Astrocyte (in vitro differentiated cells and primary cell): ENCODE data around the gene LRP1B.

Experiments used
- EZH2 ChIP-seq: IDR thresholded peaks from 2 replicates; pipeline ENCODE4 v1.6.1; 2012; ENCODE audit warnings: mild to moderate bottlenecking, low read length, inconsistent platforms; ENCODE audit not compliant: insufficient read depth
- TF ChIP-seq, protein P1 (sequence below): IDR thresholded peaks from 2 replicates; pipeline ENCODE4 v1.5.1; 2011; ENCODE audit warnings: low read depth, mild to moderate bottlenecking, inconsistent platforms, low read length, moderate library complexity; ENCODE audit not compliant: insufficient read depth

GRCh38 chr2:140376686-140377085, 1754.1 kb downstream of the LRP1B start:
- TF ChIP-seq EZH2 = no peak
- TF ChIP-seq, protein P1, sequence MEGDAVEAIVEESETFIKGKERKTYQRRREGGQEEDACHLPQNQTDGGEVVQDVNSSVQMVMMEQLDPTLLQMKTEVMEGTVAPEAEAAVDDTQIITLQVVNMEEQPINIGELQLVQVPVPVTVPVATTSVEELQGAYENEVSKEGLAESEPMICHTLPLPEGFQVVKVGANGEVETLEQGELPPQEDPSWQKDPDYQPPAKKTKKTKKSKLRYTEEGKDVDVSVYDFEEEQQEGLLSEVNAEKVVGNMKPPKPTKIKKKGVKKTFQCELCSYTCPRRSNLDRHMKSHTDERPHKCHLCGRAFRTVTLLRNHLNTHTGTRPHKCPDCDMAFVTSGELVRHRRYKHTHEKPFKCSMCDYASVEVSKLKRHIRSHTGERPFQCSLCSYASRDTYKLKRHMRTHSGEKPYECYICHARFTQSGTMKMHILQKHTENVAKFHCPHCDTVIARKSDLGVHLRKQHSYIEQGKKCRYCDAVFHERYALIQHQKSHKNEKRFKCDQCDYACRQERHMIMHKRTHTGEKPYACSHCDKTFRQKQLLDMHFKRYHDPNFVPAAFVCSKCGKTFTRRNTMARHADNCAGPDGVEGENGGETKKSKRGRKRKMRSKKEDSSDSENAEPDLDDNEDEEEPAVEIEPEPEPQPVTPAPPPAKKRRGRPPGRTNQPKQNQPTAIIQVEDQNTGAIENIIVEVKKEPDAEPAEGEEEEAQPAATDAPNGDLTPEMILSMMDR = no peak
